B cell (primary cell): ENCODE measurements around the gene SPATA2. TPM values are rescaled to one million over a fixed set of nuclear protein-coding genes. Genes with fewer than 3 reads are reported as not detected.
"Not testable (repeated sequence)": the region's sequence is repeated elsewhere in the genome, so short reads cannot be mapped to it uniquely, and the experiment has no call there.

Experiments used
- ATAC-seq: fragments of 200-7000 bp; cut with Tn5 transposase; one replicate; pipeline ENCODE4 v1.10.0; 2021; ENCODE audit warnings: low read depth, mild to moderate bottlenecking, moderate number of reproducible peaks, moderate library complexity
- CTCF ChIA-PET: fragments of 350-600 bp; sonication (Branson Sonifier 250); formaldehyde crosslinking; loops from one replicate; lab custom pipeline; 2021; ENCODE audit warnings: antibody characterized with exemption, inconsistent platforms; lab: Charles Lee
- POLR2A ChIA-PET: fragments of 350-600 bp; sonication (Branson Sonifier 250); formaldehyde crosslinking; loops from one replicate; lab custom pipeline; 2021; ENCODE audit warnings: antibody characterized with exemption; lab: Charles Lee
- DNase-seq: peaks from one replicate; pipeline ENCODE4 v3.0.0; 2013
- H2AFZ ChIP-seq: 2 replicates; pipeline ENCODE4 v1.6.1; 2012; ENCODE audit warnings: mild to moderate bottlenecking, low read depth, low read length; ENCODE audit not compliant: insufficient read depth, poor library complexity, severe bottlenecking
- H3K27ac ChIP-seq, 2 donors: 1 replicate in 1 of 2; 2 replicates in 1 of 2; pipeline ENCODE4 v1.5.1; 2012 to 2013; ENCODE audit warnings: low read length in 2 of 2, mild to moderate bottlenecking in 2 of 2, moderate library complexity in 1 of 2
- H3K27me3 ChIP-seq, 4 experiments: fragments of 200-600 bp in 1 of 4; sonication (generic) in 1 of 4; replicated peaks in 1 of 4; 1 replicate in 2 of 4; 2 replicates in 2 of 4; pipeline versions ENCODE4 v1.6.1 to v1.7.0; 2013 to 2016; ENCODE audit warnings: low read length in 3 of 4, mild to moderate bottlenecking in 2 of 4, mixed read lengths in 1 of 4, moderate library complexity in 1 of 4; ENCODE audit not compliant: insufficient read depth in 4 of 4, control insufficient read depth in 3 of 4; ENCODE audit errors: control extremely low read depth in 1 of 4
- H3K36me3 ChIP-seq, 2 experiments: replicated peaks in 1 of 2; 1 replicate in 1 of 2; 2 replicates in 1 of 2; pipeline versions ENCODE4 v1.6.1 to v1.7.1; 2013; ENCODE audit warnings: low read length in 1 of 2; ENCODE audit not compliant: insufficient read depth in 2 of 2, control insufficient read depth in 1 of 2; ENCODE audit errors: control extremely low read depth in 1 of 2, extremely low read depth in 1 of 2
- H3K4me1 ChIP-seq, 2 donors: fragments of 200-600 bp in 1 of 2; sonication (generic) in 1 of 2; 1 replicate in 1 of 2; 2 replicates in 1 of 2; pipeline versions ENCODE4 v1.5.1 to v1.6.1; 2013 to 2017; ENCODE audit warnings: low read length in 2 of 2; ENCODE audit not compliant: control insufficient read depth in 2 of 2, insufficient read depth in 2 of 2
- H3K4me2 ChIP-seq: replicated peaks from 2 replicates; pipeline ENCODE3; 2012; ENCODE audit warnings: mild to moderate bottlenecking, low read depth, low read length; ENCODE audit not compliant: poor library complexity, severe bottlenecking
- H3K4me3 ChIP-seq, 5 experiments: fragments of 200-600 bp in 1 of 5; sonication (generic) in 1 of 5; 1 replicate in 3 of 5; 2 replicates in 2 of 5; pipeline versions ENCODE4 v1.5.1 to v1.7.0; 2011 to 2016; ENCODE audit warnings: low read length in 4 of 5, mild to moderate bottlenecking in 4 of 5, low read depth in 2 of 5, control low read depth in 1 of 5, moderate library complexity in 1 of 5; ENCODE audit not compliant: insufficient read depth in 1 of 5; ENCODE audit errors: control extremely low read depth in 1 of 5, extremely low read depth in 1 of 5
- H3K79me2 ChIP-seq: fragments of 200-600 bp; sonication (generic); one replicate; pipeline ENCODE4 v1.6.0; 2016; ENCODE audit warnings: low read length; ENCODE audit not compliant: control insufficient read depth, insufficient read depth
- H3K9ac ChIP-seq: fragments of 200-600 bp; sonication (generic); 2 replicates; pipeline ENCODE4 v1.6.1; 2017; ENCODE audit warnings: mild to moderate bottlenecking, low read length, moderate library complexity
- H3K9me3 ChIP-seq, 3 donors: one replicate each; pipeline versions ENCODE4 v1.6.1 to v1.7.1; 2013; ENCODE audit warnings: low read length in 2 of 3; ENCODE audit not compliant: control insufficient read depth in 2 of 3, insufficient read depth in 1 of 3; ENCODE audit errors: control extremely low read depth in 1 of 3
- H4K20me1 ChIP-seq: 2 replicates; pipeline ENCODE4 v1.6.0; 2012; ENCODE audit warnings: mild to moderate bottlenecking, low read length; ENCODE audit not compliant: insufficient read depth, control insufficient read depth, poor library complexity, severe bottlenecking
- H3K27ac Mint-ChIP-seq: one replicate; pipeline ENCODE4 v1.8.0; 2021; ENCODE audit warnings: mixed read lengths
- H3K27me3 Mint-ChIP-seq: one replicate; pipeline ENCODE4 v1.8.0; 2021; ENCODE audit warnings: mixed read lengths
- H3K4me1 Mint-ChIP-seq: one replicate; pipeline ENCODE4 v1.8.0; 2021; ENCODE audit warnings: mixed read lengths
- H3K4me3 Mint-ChIP-seq: one replicate; pipeline ENCODE4 v1.8.0; 2021; ENCODE audit warnings: mixed read lengths
- H3K9me3 Mint-ChIP-seq: one replicate; pipeline ENCODE4 v1.8.0; 2022; ENCODE audit warnings: mixed read lengths; ENCODE audit not compliant: insufficient read depth
- EZH2 ChIP-seq: IDR thresholded peaks from 2 replicates; pipeline ENCODE4 v1.6.1; 2012; ENCODE audit warnings: borderline replicate concordance, low read depth, mild to moderate bottlenecking, moderate library complexity, low read length; ENCODE audit not compliant: insufficient read depth, poor library complexity, severe bottlenecking
- WGBS: methylation state at CpG from one replicate; pipeline ENCODE4 v1.1.5; 2013; ENCODE audit warnings: missing lambda C conversion rate; ENCODE audit not compliant: insufficient coverage; 5-methylcytosine and 5-hydroxymethylcytosine counted together
- intact Hi-C: fragments of 100-400 bp; cut with micrococcal nuclease; formaldehyde crosslinking; loops from one replicate; pipeline ENCODE4 v1.10.0; 2022
- polyA plus RNA-seq: library from polyadenylated mRNA; depleted of rRNA; stranded (reverse); fragments of >200 nt; gene quantifications from 2 replicates; pipeline ENCODE4 v1.2.3, GENCODE V29; 2012
- total RNA-seq, 2 donors: library from RNA; stranded (reverse); fragments of 120-200 nt in 1 of 2; gene quantifications; 1 replicate in 1 of 2; 2 replicates in 1 of 2; pipeline versions ENCODE4 v1.2.3 to v1.2.4, GENCODE V29; 2013 to 2022

Gene SPATA2
- total and polyA plus RNA-seq, 2 donors (not counting 1 experiment from before 2014, with no cell fraction given) = 10.7 to 20.0 TPM

GRCh38 chr20:49956689-49957088 is 41.4 kb upstream of the SPATA2 start:
- 98% methylated on average over 16 of the region's 18 CpGs for WGBS
- H3K9me3 Mint-ChIP-seq = no peaks in the 10 kb centered on the region
- Histone ChIP-seq H3K4me3 (no peak overlapping the region), H3K4me2 (no peak overlapping the region), H3K9me3 (no peaks in the 10 kb centered on the region), H3K27me3 (no peaks in the 10 kb centered on the region), H3K9ac (no peak overlapping the region), H2AFZ (no peak overlapping the region), H3K79me2 (no peaks in the 10 kb centered on the region), H3K27ac (no peak overlapping the region), H4K20me1 (peaks cover 6% of the 10 kb centered on the region), H3K36me3 (peaks cover 11 to 36% of the 10 kb centered on the region in 2 experiments), H3K4me1 (peaks cover 0 to 4% of the 10 kb centered on the region in 2 donors)
- CTCF ChIA-PET = interaction anchor here (1.5 kb wide), 1 partner anchor 115 kb away, joined by 3 read pairs; no protein-coding TSS in a partner anchor
- no peak for DNase-seq
- no peak overlapping the region for H3K27ac Mint-ChIP-seq
- TF ChIP-seq EZH2 = no peak
- POLR2A ChIA-PET = no interaction called here
- no peak for ATAC-seq
- H3K4me1 Mint-ChIP-seq = peaks cover 9% of the 10 kb centered on the region
- no peaks in the 10 kb centered on the region for H3K27me3 Mint-ChIP-seq
- intact Hi-C loops = no loop called here
- no peak overlapping the region for H3K4me3 Mint-ChIP-seq

- CTCF ChIA-PET = not testable (repeated sequence)
These were observed 40.6 kb upstream of the SPATA2 start for GRCh38 chr20:49955830-49956396.

More at GRCh38 chr20:49955830-49956396, 40.6 kb upstream of the SPATA2 start:
- H3K27ac ChIP-seq, H3K4me3 Mint-ChIP-seq, H3K79me2 ChIP-seq, H3K27ac Mint-ChIP-seq, H4K20me1 ChIP-seq, H3K4me1 Mint-ChIP-seq, DNase-seq, H3K27me3 Mint-ChIP-seq, H3K4me1 ChIP-seq, H3K9me3 ChIP-seq, intact Hi-C loops, H3K4me2 ChIP-seq, H3K9me3 Mint-ChIP-seq, ATAC-seq, POLR2A ChIA-PET, H3K9ac ChIP-seq, H2AFZ ChIP-seq, H3K27me3 ChIP-seq, H3K4me3 ChIP-seq: not testable (repeated sequence)
- peaks cover 11 to 41% of the 10 kb centered on the region in 2 experiments for H3K36me3 ChIP-seq
- WGBS = 99% methylated on average over 10 of the region's 12 CpGs
